HEK293 (cell line): Measurements from ENCODE around the gene DCST2.

Experiments
- ATF2 ChIP-seq: fragments of 450-650 bp; formaldehyde crosslinking; IDR thresholded peaks from 2 replicates; pipeline ENCODE4 v1.5.1; 2016; ENCODE audit warnings: missing biosample characterization, missing genetic modification characterization, low read depth
- EGR2 ChIP-seq: fragments of 450-650 bp; formaldehyde crosslinking; IDR thresholded peaks from 2 replicates; pipeline ENCODE4 v1.5.1; 2016; ENCODE audit warnings: low read depth, missing biosample characterization, missing genetic modification characterization
- FEZF1 ChIP-seq: fragments of 450-650 bp; formaldehyde crosslinking; IDR thresholded peaks from 2 replicates; pipeline ENCODE4 v1.5.1; 2016; ENCODE audit warnings: missing biosample characterization, missing genetic modification characterization
- GLIS1 ChIP-seq: fragments of 450-650 bp; formaldehyde crosslinking; IDR thresholded peaks from 2 replicates; pipeline ENCODE4 v1.5.1; 2016; ENCODE audit warnings: missing biosample characterization, missing genetic modification characterization
- GLIS2 ChIP-seq: fragments of 450-650 bp; formaldehyde crosslinking; IDR thresholded peaks from 2 replicates; pipeline ENCODE4 v1.5.1; 2016; ENCODE audit warnings: missing biosample characterization, missing genetic modification characterization
- HIC1 ChIP-seq: fragments of 450-650 bp; formaldehyde crosslinking; IDR thresholded peaks from 2 replicates; pipeline ENCODE4 v1.5.1; 2016; ENCODE audit warnings: missing biosample characterization, missing genetic modification characterization
- INSM2 ChIP-seq: fragments of 450-650 bp; formaldehyde crosslinking; IDR thresholded peaks from 2 replicates; pipeline ENCODE4 v1.5.1; 2016; ENCODE audit warnings: missing biosample characterization, missing genetic modification characterization
- KLF8 ChIP-seq: fragments of 450-650 bp; formaldehyde crosslinking; IDR thresholded peaks from 2 replicates; pipeline ENCODE4 v1.5.1; 2016; ENCODE audit warnings: missing biosample characterization, missing genetic modification characterization
- OVOL3 ChIP-seq: fragments of 450-650 bp; formaldehyde crosslinking; IDR thresholded peaks from 2 replicates; pipeline ENCODE4 v1.5.1; 2016; ENCODE audit warnings: missing biosample characterization, missing genetic modification characterization
- PRDM2 ChIP-seq: fragments of 450-650 bp; formaldehyde crosslinking; IDR thresholded peaks from 2 replicates; pipeline ENCODE4 v1.5.1; 2016; ENCODE audit warnings: missing biosample characterization, missing genetic modification characterization, borderline replicate concordance
- PRDM6 ChIP-seq: fragments of 450-650 bp; formaldehyde crosslinking; IDR thresholded peaks from 2 replicates; pipeline ENCODE4 v1.5.1; 2017; ENCODE audit warnings: missing biosample characterization, missing genetic modification characterization
- YY1 ChIP-seq: fragments of 450-650 bp; formaldehyde crosslinking; IDR thresholded peaks from 2 replicates; pipeline ENCODE4 v1.5.1; 2018; ENCODE audit warnings: missing biosample characterization, missing genetic modification characterization
- ZBTB17 ChIP-seq: fragments of 450-650 bp; formaldehyde crosslinking; IDR thresholded peaks from 2 replicates; pipeline ENCODE4 v1.5.1; 2016; ENCODE audit warnings: missing biosample characterization, missing genetic modification characterization
- ZBTB44 ChIP-seq: fragments of 450-650 bp; IDR thresholded peaks from 2 replicates; pipeline ENCODE4 v1.5.1; 2018; ENCODE audit warnings: missing biosample characterization, mild to moderate bottlenecking, missing genetic modification characterization
- ZNF2 ChIP-seq: fragments of 450-650 bp; formaldehyde crosslinking; IDR thresholded peaks from 2 replicates; pipeline ENCODE4 v1.5.1; 2016; ENCODE audit warnings: missing biosample characterization, missing genetic modification characterization
- ZNF266 ChIP-seq: fragments of 450-650 bp; formaldehyde crosslinking; IDR thresholded peaks from 2 replicates; pipeline ENCODE4 v1.5.1; 2016; ENCODE audit warnings: missing biosample characterization, missing genetic modification characterization, low read depth
- ZNF324 ChIP-seq: fragments of 450-650 bp; formaldehyde crosslinking; IDR thresholded peaks from 2 replicates; pipeline ENCODE4 v1.5.1; 2016; ENCODE audit warnings: missing biosample characterization, missing genetic modification characterization
- ZNF341 ChIP-seq: fragments of 450-650 bp; formaldehyde crosslinking; IDR thresholded peaks from 2 replicates; pipeline ENCODE4; 2016; ENCODE audit warnings: low read depth, missing biosample characterization, missing genetic modification characterization
- ZNF366 ChIP-seq: fragments of 450-650 bp; formaldehyde crosslinking; conservative IDR thresholded peaks from 2 replicates; pipeline ENCODE4 v1.5.1; 2016; ENCODE audit warnings: missing biosample characterization, missing genetic modification characterization
- ZNF416 ChIP-seq: fragments of 450-650 bp; formaldehyde crosslinking; IDR thresholded peaks from 2 replicates; pipeline ENCODE4 v1.5.1; 2016; ENCODE audit warnings: missing biosample characterization, missing genetic modification characterization
- ZNF555 ChIP-seq: fragments of 450-650 bp; formaldehyde crosslinking; conservative IDR thresholded peaks from 2 replicates; pipeline ENCODE4 v1.5.1; 2017; ENCODE audit warnings: missing biosample characterization, mild to moderate bottlenecking, missing genetic modification characterization, inconsistent platforms
- ZNF561 ChIP-seq: fragments of 450-650 bp; IDR thresholded peaks from 2 replicates; pipeline ENCODE4 v1.5.1; 2018; ENCODE audit warnings: missing biosample characterization, missing genetic modification characterization, borderline replicate concordance
- ZNF623 ChIP-seq: fragments of 450-650 bp; formaldehyde crosslinking; IDR thresholded peaks from 2 replicates; pipeline ENCODE4 v1.5.1; 2016; ENCODE audit warnings: missing biosample characterization, missing genetic modification characterization
- ZNF660 ChIP-seq: fragments of 450-650 bp; IDR thresholded peaks from 2 replicates; pipeline ENCODE4 v1.5.1; 2018; ENCODE audit warnings: missing biosample characterization, mild to moderate bottlenecking, missing genetic modification characterization
- ZSCAN30 ChIP-seq: fragments of 450-650 bp; IDR thresholded peaks from 2 replicates; pipeline ENCODE4 v1.5.1; 2018; ENCODE audit warnings: missing biosample characterization, mild to moderate bottlenecking, missing genetic modification characterization, moderate library complexity

Gene DCST2

GRCh38 chr1:155000726-155001424, 32.7 kb downstream of the DCST2 start (continued):
- TF ChIP-seq PRDM6 (tag by site-specific recombination) (peak; percentile 29; the same call in 1 of the 2 replicates), ZNF561 (tag by site-specific recombination) (peak; percentile 99), ATF2 (tag by site-specific recombination) (peak; percentile 31; the same call in 1 of the 2 replicates), ZNF324 (peak; percentile 99), ZNF366 (tag by site-specific recombination) (peak; percentile 100), PRDM2 (0 out of 2 replicates have a peak, but pooled peaks have one; percentile 57), ZNF660 (peak; percentile 93), EGR2 (tag by site-specific recombination) (peak; percentile 51; the same call in 1 of the 2 replicates), ZBTB44 (tag by site-specific recombination) (peak; percentile 79; the same call in 1 of the 2 replicates), KLF8 (peak; percentile 99), ZNF266 (tag by site-specific recombination) (no peak), FEZF1 (tag by site-specific recombination) (peak; percentile 33; the same call in 1 of the 2 replicates), HIC1 (tag by site-specific recombination) (peak; percentile 88), ZBTB17 (tag by site-specific recombination) (peak; percentile 96), ZNF341 (tag by site-specific recombination) (peak; percentile 87), YY1 (tag by site-specific recombination) (peak; percentile 73; the same call in 1 of the 2 replicates), ZNF416 (tag by site-specific recombination) (no peak), ZNF2 (tag by site-specific recombination) (peak; percentile 95), ZSCAN30 (tag by site-specific recombination) (peak; percentile 90), OVOL3 (tag by site-specific recombination) (peak; percentile 75; the same call in 1 of the 2 replicates), ZNF555 (tag by site-specific recombination) (no peak), ZNF623 (tag by site-specific recombination) (peak; percentile 55), GLIS1 (tag by site-specific recombination) (peak; percentile 98), GLIS2 (tag by site-specific recombination) (peak; percentile 100), INSM2 (peak; percentile 79)
